ENCODE results near the gene LOXHD1.

The LOXHD1 gene

GRCh38 chr18:46538376-46538775, 118.6 kb downstream of the LOXHD1 start:
- DNase-seq = no peak

DNA sequence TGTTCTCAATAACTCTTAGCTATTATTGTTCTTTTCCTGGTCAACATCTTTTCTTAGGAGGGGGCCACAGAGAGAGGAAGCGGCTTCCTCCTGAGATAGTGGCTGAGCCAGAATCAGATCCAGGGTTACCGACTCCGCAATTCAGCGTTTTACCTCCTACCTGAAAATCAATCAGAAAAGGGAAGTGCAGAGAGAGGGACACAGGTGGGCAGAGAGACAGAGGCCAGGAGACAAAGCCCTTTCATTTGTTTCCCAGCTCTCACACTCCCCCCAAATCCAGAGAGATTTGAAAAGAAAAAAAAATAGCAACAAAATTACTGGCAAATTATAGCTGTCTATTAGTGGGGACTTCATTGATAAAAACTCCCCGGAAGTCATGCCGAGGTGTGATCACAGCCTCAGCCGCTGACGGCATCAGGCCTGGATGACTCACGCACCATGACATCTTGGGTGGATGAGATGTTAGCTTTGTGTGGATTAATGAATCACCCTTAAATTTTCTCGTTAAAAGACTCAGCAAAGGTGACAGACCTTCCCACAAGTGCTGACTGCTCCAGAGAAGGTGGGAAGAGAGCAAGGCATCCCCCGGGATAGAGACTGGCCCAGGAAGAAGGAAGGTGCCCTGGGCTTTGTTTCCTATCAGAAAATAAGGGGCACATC, 120.7 kb downstream of the LOXHD1 start:
- no peak for DNase-seq

GRCh38 chr18:46531482-46531881, 125.5 kb downstream of the LOXHD1 start:
- no peak for DNase-seq

GRCh38 chr18:46528037-46528436, 129.0 kb downstream of the LOXHD1 start:
- DNase-seq = no peak

DNA sequence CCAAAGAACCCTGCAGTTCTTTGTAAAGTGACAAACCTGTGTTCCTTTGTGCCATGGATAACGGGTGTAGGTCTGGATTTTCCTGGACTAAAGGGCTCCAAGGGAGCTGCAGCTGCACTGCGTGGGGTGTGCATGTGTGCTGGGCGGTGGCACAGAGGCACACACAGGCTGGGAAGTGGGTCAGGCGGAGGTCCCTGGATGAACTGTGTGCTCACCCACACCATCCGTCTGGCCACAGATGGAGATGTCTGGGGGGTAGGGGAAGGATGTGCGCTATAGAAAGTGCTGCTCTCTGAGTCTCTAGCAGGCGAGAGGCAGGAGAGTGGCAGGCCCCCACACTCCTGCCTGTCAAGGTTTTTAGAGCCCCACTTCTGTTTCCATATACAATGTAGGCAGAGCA, 137.2 kb downstream of the LOXHD1 start:
- DNase-seq = peak; percentile 33

DNA sequence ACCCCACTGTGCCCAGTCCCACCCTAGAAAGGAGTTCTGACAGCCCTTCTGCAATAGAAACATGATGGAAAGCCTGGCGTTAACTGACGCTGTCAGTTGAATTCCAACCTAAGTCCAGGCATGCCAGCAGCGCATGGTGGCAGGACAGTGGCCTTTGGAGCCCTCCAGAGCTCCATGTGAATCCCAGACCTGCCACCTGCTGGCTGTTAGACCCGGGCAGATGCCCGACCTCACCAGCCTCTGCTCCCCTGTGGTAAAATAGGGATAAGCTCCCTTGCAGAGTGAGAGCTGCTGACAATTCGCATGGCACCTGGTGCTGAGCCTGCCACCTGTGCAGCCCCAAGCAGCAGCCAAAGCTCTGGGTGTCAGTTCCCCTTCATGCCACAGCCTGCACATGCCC, 138.6 kb downstream of the LOXHD1 start:
- no peak for DNase-seq

- no peak for DNase-seq
Measured at GRCh38 chr18:46516555-46516954, 140.5 kb downstream of the LOXHD1 start.

DNA sequence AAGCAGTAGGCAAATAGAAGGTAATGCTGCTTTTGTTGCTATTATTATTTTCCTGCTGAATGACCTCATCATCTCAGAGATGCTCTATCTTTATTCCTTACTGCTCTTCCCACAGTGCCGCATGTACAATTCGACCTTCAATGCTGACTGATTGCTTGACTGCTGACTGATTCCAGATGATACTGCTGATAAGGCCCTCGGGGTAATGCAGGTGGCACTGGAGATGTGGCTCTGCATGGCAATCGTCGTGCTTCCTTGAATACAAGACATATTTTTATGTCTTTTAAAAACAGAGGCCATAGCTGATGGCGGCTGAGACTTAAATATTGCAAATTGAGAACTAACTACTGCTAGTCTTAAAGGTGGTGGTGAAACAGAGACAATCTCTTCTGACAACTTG, 146.6 kb downstream of the LOXHD1 start:
- no peak for DNase-seq

DNA sequence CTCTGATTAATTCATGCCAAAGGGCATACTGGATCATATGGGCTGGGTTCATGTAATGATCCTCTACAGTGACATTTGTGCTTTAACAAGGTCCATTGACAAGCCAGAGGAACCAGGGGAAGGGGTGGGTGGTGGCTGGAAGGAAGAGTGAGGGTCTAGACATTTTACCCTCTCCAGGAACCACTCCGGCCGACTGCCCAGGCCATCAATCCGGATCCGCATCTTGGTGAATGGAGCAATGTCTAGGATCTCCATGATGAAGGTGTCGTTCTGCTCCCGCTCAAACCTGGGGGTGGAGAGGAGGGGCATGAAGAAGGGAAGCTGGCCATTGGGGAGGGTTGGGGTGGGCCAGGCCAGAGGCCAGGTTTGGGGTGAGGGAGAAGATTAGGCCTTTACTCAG, 147.5 kb downstream of the LOXHD1 start:
- no peak for DNase-seq

- no peak for DNase-seq
Measured at GRCh38 chr18:46506974-46507586, 149.9 kb downstream of the LOXHD1 start.

DNA sequence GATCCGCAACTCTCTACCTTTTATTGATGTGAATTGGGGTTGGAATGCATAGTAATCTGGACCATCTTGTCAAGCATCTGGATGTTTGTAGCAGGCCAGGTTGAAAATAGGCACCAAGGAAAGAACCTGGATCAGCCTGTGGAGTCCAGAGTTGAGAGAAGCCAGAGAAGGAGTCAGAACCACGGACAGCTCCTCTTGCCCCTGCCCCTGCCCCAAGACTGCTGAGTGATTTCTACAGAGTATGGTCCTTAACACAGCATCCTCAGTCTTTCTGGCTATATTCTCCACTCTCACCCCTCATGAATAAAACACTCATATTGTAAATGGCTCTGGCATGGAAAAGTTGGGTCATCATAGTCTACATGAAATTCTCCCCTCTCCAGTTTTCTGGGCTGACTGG, 154.6 kb downstream of the LOXHD1 start:
- DNase-seq = no peak

DNA sequence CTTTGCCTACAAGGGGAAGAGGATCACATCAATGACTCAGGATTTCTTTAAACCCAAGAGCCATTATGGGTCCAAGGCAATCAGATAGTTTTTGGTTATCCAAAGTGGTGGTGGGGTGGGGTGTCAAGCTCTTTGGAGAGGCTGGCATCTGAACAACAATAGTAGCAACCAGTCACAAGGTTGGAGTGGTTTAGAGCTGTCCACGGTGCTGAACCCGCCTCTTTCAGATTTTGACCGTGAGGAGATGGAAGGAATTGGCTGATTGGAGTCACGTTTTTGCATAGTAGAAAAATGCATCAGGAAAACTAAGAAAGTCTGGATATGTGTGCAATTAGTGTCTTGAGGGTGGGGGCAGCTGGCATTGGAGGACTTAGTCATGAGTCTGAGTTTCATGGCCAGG, 159.9 kb downstream of the LOXHD1 start:
- peak; percentile 35 for DNase-seq

GRCh38 chr18:46488471-46489213, 168.4 kb downstream of the LOXHD1 start:
- DNase-seq = no peak

- DNase-seq = no peak
Measured at GRCh38 chr18:46485675-46486194, 171.3 kb downstream of the LOXHD1 start.

DNA sequence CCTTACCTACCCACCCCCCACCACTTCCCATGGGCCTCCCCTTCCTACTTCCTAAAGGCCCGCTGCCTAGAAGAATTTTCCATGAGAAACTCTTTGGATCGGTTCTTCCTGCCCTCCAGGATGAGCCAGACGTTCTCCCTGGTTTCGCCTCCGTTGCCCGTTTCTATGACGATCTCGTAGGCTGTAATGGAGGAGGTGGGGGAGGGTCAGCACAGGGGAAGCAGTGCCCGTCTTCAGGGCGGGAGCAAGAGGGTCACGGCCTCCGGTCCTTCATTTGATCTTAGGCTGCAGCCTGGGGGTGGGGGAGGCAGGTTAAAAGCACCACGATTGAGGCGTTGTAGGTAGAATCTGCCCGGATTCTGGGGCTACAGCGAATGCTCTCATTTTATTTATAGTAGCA, 172.0 kb downstream of the LOXHD1 start:
- no peak for DNase-seq

DNA sequence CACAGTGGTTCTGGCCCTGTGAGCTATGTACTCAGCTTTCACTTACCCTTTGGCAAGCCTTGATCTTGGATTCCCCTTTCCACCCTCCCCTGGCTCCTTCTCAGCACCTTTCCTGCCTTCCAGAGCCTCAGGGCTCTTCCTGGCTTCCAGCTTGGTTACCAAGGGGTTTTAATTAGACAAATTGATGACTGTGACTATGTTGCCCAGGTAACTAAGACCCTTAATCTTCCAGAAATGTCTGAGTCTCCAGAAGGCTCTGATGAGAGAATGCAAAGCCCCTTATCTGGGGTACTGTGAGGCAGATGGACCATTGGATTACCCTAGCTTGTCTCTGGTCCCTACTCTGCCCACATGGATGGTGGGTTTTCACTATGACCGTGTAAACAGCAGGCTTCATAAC, 174.2 kb downstream of the LOXHD1 start:
- no peak for DNase-seq

DNA sequence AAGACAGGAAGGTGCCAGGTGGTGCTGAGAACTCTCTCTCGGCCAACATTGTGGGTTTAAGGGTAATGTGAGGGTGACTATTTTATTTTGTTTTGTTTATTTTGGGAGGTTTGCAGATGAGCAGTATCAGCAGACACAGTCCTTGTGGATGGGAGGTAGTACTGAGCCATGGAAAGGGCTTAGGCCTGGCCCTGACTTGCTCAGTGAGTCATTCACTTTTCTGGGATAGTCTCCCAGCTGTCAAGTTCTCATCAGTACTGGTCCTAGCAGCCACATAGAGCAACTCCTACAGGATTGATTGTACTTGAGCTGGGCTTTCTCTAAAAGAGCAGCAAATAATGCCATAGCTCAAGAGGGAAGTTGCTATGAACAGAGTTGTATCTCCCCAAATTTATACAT, 175.2 kb downstream of the LOXHD1 start:
- no peak for DNase-seq

- peak; percentile 76 for DNase-seq
Measured at GRCh38 chr18:46481048-46481846, 175.8 kb downstream of the LOXHD1 start.

DNA sequence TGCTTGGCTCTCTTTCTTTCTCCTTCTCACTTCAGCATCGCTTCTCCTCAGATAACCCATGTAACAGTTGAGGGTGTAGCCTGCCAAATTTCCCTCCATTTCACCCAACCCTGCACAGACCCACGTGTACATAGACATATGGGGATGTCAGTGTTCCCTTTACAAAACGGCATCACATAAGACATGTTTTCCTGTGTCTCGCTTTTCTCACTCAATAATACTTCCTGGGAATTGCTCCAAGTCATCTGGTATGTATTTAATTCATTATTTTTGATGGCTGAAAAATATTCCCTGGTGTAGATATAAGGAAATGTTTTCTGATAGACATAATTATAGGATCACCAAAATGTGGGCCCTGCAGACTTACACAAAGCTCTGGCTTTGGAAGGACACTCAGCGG, 176.8 kb downstream of the LOXHD1 start:
- DNase-seq = no peak

DNA sequence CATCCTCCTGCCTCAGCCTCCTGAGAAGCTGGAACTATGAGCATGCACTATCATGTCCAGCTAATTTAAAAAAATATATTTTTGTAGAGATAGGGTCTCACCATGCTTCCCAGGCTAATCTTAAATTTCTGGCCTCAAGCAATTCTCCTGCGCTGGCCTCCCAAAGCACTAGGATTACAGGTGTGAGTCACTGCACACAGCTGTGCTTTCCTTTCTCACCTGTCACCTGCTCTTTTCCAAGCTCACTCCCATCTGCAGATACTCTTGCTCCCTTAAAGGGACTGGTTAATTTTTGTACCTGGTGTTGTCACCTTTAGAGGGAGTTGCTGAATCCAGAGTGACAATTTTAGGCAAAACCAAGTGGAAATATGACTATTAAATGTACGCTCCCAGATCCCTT, 178.2 kb downstream of the LOXHD1 start:
- no peak for DNase-seq

- no peak for DNase-seq
Measured at GRCh38 chr18:46477425-46478011, 179.5 kb downstream of the LOXHD1 start.

GRCh38 chr18:46475390-46475752, 181.6 kb downstream of the LOXHD1 start:
- DNase-seq = no peak

All from retina (tissue), 1 donor.